Stimulated activated CD4-positive, alpha-beta T cell treated with anti-CD3 and anti-CD28 coated beads, Interleukin-2, amount 100 ng/mL, for 4 hours (primary cell): Measurements from ENCODE around the gene ZBTB46.
"Not testable (repeated sequence)": the region's sequence is repeated elsewhere in the genome, so short reads cannot be mapped to it uniquely, and the experiment has no call there.

Experiments
- DNase-seq: peaks from one replicate; pipeline ENCODE4 v3.0.0-alpha.2; 2020; ENCODE audit warnings: low read depth

Gene ZBTB46

DNA sequence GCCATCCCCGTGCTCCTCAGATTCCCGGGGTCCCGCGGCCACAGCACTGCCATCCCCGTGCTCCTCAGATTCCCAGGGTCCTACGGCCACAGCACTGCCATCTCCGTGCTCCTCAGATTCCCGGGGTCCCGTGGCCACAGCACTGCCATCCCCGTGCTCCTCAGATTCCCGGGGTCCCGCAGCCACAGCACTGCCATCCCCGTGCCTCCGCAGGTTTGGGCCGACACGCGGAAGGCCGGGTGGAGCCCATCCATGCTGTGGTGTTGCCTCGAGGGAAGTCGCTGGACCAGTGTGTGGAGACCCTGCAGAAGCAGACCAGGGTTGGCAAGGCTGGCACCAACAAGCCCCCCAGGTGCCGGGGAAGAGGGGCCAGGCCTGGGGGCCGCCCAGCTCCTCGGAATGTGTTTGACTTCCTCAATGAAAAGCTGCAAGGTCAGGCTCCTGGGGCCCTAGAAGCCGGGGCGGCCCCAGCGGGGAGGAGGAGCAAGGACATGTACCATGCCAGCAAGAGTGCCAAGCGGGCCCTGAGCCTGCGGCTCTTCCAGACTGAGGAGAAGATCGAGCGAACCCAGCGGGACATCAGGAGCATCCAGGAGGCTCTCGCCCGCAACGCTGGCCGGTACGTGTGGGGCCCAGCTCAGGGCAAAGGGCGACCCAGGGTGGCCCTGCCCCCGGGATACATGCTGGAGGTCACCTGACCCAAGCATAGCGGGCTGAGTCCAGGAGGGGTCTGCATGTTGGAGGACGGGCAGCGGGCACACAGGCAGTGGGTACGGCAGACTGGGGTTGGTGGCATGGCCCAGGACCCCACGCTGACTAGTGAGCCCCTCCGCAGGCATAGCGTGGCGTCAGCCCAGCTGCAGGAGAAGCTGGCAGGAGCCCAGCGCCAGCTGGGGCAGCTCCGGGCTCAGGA, 95.9 kb downstream of the ZBTB46 start:
- DNase-seq = no peak

DNA sequence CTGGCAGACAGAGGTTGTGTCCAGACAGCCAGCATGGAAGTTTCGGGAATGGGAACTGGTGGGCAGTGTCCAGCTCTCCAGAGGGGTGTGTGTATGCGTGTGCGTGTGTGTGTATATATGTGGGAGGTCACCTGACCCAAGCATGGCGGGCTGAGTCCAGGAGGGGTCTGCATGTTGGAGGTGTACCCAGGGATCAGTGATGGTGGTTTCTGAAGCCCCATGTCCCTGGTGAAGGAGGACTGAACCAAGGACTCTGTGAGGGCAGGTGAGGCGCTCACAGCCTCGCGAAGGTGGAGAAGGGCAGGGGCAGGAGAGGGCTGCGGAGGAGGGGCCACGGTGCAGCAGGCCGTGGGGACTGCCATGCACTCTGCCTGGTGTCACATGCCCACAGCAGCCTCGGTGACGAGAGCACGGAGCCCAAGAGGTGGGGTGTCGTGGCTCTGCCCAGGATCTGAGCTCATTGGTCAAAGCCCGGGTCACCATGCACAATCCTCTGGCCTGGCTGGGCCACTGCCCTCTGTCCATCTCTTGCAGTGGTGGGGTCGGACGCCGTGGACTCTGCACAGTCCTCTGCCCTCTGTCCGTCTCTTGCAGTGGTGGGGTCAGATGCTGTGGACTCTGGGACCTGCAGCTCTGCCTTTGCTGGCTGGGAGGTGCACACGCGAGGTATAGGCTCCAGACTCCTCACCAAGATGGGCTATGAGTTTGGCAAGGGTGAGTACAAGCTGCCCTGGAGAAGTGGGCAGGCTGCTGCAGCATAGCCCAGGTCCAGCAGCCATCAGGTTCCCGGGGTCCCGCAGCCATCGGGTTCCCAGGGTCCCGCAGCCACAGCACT, 96.7 kb downstream of the ZBTB46 start:
- DNase-seq = no peak

DNA sequence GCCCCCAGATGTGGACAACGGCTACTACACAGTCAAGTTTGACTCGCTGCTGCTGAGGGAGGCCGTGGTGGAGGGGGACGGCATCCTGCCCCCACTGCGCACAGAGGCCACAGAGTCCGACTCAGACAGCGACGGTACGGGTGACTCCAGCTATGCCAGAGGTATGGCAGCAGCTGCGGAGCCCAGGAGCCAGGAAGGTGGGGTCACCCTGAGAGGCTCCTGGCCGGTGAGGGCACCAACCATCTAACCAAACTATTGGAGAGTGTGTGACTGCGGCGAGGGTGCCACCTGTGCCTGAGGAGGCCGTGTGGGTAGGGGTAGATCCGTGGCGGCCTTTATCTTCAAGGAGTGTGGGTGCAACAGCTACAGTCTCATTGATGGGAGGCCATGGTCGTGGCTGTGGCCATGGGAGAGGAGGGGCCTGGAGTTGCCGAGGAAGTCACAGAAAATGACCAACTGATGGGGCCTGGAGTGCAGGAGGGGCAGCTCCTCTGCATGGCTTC, 97.4 kb downstream of the ZBTB46 start:
- DNase-seq = no peak

DNA sequence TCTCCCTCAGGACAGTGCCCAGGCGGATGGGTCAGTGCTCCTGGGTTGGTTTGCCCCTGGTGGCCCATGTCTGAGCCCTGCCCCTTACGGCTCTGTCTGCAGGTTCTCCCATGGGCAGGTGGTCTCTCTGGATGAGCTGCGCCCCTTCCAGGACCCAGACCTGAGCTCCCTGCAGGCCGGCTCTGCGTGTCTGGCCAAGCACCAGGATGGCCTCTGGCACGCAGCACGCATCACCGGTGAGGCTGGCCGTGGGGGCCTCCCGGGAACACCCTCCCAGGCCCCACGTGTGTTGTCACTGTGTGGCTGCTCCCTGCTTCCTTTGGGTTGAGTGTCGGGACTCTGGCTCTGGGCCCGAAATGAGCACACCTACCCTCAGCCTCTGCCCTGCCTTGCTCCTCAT, 97.9 kb downstream of the ZBTB46 start:
- DNase-seq = no peak

DNA sequence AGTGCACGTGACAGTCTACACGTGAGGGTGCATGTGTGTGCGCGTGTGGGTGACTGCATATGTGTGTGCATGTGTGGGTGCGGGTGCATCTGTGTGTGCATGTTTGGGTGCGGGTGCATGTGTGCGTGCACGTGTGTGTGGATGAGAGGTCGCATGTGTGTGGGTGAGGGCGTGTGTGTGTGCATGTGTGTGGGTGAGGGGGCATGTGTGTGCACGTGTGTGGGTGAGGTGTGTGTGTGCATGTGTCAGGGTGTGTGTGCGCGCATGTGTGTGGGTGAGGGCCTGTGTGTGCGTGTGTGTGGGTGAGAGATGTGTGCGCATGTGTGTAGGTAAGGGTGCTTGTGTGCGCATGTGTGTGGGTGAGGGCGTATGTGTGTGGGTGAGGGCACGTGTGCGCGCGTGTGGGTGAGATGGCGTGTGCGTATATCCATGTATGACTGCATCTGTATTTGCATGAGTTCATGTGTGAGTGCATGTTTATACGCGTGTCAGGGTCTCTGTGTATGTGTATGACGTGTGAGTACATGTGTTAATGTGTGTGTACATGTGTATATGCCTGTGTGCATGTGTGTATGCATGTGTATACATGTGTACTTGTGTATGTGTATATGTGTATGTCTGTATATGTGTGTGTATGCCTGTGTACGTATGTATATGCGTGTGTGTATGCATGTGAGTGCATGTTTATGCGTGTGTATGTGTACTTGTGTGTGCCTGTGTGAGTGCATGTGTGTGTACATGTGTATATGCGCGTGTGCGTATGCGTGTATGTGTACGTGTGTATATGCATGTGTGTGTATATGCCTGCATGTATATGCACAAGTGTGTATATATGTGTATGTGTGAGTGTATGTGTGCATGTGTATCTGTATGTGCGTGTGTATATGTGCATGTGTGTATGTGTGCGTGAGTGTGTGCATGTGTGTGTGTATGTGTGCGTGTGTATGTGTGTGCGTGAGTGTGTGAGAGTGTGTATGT, 98.7 kb downstream of the ZBTB46 start:
- DNase-seq = no peak

DNA sequence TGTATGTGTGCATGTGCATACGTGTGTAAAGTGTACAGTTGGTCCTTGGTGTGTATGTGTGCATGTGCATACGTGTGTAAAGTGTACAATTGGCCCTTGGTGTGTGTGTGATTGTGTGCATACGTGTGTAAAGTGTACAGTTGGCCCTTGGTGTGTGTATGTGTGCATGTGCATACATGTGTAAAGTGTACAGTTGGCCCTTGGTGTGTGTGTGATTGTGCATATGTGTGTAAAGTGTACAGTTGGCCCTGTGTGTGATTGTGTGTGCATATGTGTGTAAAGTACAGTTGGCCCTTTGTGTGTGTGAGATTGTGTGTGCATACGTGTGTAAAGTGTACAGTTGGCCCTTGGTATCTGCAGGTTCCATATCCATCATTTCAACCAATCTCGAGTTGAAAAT, 99.7 kb downstream of the ZBTB46 start:
- DNase-seq = no peak

DNA sequence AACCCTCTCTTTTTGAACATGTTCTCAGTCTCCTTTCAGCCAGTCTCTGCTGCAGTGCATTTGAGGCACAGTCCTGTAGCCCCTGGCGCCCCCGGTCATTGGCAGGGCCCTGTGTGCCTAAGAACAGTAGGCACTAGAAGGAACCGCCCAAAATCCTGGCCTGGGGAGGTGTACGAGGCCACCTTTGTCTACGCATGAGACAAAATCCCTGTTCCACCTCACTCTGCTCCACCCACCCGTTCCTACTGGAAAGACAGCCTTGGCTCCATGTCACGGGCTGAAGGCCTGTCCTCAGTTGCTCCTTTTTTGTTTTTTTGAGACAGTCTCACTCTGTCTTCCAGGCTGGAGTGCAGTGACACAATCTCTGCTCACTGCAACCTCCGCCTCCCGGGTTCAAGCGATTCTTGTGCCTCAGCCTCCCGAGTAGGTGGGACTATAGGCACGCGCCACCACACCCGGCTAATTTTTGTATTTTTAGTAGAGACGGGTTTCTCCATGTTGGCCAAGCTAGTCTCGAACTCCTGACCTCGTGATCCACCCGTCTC, 100.8 kb downstream of the ZBTB46 start:
- not testable (repeated sequence) for DNase-seq

DNA sequence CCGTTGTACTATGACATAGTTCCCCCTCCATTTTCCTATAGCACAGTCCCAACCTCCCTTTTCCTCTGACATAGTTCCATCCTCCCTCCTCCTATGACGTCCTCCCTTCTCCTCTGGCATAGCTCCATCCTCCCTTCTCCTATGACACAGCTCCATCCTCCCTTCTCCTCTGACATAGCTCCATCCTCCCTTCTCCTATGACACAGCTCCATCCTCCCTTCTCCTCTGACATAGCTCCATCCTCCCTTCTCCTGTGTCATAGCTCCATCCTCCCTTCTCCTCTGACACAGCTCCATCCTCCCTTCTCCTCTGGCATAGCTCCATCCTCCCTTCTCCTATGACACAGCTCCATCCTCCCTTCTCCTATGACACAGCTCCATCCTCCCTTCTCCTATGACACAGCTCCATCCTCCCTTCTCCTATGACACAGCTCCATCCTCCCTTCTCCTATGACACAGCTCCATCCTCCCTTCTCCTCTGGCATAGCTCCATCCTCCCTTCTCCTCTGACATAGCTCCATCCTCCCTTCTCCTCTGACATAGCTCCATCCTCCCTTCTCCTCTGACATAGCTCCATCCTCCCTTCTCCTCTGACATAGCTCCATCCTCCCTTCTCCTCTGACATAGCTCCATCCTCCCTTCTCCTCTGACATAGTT, 108.0 kb downstream of the ZBTB46 start:
- not testable (repeated sequence) for DNase-seq

DNA sequence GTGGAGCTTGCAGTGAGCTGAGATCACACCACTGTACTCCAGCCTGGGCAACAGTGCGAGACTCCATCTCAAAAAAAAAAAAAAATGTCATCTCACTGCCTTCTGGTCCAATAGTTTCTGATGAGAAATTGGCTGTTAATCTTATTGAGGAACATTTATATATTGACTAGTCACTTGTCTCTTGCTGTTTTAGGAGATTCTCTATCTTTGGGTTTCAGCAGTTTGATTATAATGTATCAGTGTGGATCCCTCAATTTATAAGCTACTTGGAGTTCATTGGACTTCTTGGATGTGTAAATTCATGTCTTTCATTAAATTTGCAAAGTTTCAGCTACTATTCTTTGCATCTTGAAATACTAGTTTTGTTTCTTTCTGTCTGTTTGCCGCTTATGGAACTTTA, 112.1 kb downstream of the ZBTB46 start:
- DNase-seq = no peak

DNA sequence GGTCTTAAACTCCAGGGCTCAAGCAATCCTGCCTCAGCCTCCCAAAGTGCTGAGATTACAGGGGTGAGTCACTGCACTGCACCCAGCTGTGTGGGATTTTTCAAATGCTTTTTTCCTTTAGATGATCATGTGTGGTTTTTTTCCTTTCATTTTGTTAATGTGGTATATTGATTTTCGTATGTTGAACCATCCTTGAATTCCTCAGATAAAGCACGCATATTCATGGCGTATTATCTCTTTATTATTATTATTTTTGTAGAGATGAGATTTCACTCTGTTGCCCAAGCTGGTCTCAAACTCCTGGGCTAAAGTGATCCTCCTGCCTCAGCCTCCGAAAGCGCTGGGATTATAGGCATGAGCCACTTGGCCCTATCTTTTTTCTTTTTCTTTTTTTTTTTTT, 116.2 kb downstream of the ZBTB46 start:
- no peak for DNase-seq

DNA sequence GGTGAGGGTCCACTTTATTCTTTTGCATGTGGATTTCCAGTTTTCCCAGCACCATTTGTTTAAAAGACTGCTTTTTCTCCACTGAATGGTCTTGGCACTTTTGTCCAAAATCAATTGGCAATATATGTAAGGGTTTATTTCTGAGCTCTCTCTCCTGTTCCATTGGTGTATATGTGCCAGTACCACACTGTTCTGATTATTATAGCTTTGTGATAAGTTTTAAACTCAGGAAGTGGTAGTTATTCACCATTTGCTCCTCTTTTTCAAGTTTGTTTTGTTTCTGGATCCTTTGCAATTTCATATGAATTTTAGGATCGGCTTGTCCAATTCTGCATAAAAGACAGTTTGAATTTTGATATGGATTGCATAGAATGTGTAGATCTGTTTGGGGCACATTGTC, 118.9 kb downstream of the ZBTB46 start:
- no peak for DNase-seq

DNA sequence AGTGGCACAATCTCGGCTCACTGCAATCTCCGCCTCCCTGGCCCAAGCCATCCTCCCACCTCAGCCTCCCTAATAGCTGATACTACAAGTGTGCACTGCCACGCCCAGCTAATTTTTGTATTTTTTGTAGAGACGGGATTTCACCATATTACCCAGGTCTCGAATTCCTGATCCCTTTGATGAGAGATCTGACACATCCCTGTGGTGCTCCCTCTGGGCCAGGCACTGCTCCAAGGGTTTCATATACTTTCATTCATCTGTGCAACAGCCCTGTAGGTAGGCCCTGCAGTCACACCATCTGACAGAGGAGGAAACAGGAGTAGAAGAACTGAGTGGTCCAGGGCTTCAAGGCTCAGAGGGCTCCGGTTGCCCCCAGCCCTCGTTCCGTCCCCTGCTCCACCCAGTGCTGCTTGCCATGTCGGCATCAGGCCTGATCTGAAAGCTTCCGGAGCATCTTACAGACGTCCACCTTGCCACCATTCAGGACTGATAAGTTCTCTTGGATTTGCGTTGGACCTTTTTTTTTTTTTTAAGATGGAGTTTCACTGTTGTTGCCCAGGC, 119.9 kb downstream of the ZBTB46 start:
- DNase-seq = no peak

DNA sequence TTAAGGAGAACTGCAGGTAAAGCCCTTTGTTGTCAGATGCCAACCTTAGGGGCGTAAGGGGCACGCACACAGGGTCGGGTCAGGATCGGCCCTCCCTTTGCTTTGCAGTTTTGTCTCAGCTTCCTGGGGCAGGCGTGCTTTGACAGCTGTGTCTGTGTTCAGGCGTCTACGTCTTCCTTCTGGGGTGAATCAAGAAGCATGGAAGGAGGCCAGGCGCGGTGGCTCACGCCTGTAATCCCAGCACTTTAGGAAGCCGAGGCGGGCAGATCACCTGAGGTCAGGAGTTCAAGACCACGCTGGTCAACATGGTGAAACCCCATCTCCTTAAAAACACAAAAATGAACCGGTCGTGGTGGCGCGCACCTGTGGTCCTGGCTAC, 121.9 kb downstream of the ZBTB46 start:
- no peak for DNase-seq

DNA sequence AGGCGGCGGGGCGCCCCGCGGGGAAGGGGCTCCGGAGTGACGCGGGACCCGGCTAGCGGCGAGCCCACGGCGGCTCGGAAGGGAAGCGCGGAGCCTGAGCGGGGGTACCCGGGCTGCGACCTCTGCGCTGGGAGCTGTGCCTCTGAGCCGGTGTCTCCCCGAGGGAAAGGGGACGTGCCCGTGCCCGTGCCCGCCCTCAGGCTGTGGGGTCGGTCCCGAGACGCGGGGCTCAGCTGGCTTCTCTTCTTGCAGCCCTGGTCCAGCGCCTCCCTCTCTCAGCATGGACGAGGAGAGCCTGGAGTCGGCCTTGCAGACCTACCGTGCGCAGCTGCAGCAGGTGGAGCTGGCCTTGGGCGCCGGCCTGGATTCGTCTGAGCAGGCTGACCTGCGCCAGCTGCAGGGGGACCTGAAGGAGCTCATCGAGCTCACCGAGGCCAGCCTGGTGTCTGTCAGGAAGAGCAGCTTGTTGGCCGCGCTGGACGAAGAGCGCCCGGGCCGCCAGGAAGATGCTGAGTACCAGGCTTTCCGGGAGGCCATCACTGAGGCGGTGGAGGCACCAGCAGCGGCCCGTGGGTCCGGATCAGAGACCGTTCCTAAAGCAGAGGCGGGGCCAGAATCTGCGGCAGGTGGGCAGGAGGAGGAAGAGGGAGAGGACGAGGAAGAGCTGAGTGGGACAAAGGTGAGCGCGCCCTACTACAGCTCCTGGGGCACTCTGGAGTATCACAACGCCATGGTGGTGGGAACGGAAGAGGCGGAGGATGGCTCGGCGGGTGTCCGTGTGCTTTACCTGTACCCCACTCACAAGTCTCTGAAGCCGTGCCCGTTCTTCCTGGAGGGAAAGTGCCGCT, 122.5 kb downstream of the ZBTB46 start:
- no peak for DNase-seq

DNA sequence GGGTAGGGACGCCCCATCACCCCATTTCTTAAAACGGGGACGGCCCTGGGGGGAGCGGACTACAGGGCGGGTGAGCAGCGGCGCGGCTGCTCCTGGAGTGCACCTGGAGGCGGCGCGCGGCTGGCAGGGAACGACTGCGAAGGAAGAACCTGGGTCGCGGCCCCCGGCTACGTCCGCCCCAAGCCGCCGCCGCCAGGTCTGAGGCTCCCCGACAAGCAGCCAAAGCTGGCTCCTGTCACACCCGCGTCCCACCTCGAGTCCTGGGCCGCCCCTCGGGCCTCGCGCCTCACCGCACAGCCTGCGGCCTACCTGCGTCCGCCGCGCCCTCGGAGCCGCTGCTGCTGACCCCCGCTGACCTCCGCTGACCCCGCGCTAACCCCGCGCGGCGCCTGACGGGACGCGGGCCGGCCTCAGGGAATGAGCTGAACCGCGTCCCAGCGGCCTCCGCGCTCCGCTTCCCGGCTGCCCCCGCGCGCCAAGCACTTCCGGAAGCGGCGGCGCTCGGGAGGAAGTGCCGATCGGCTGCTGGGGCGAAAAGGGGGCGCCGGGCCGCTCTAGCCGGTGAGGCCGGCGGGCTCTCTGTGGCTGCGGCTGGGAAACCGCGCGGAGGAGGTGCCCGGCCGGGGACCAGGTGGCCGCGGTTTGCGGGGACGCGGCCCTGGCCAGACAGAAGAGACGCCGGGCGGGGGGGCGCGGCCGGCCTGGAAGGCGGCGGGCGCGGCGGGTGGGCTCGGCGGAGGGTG, 123.3 kb downstream of the ZBTB46 start, which contains the start of the genes ARFRP1 and ZGPAT:
TSS of gene ARFRP1 (minus strand) at position 419 of the 743 bp plus-strand sequence. CDS start 885 bp downstream, outside the sequence.
TSS of gene ZGPAT (plus strand) at position 482 of the 743 bp plus-strand sequence. CDS start 542 bp downstream, outside the sequence.
- peak; percentile 82 for DNase-seq

DNA sequence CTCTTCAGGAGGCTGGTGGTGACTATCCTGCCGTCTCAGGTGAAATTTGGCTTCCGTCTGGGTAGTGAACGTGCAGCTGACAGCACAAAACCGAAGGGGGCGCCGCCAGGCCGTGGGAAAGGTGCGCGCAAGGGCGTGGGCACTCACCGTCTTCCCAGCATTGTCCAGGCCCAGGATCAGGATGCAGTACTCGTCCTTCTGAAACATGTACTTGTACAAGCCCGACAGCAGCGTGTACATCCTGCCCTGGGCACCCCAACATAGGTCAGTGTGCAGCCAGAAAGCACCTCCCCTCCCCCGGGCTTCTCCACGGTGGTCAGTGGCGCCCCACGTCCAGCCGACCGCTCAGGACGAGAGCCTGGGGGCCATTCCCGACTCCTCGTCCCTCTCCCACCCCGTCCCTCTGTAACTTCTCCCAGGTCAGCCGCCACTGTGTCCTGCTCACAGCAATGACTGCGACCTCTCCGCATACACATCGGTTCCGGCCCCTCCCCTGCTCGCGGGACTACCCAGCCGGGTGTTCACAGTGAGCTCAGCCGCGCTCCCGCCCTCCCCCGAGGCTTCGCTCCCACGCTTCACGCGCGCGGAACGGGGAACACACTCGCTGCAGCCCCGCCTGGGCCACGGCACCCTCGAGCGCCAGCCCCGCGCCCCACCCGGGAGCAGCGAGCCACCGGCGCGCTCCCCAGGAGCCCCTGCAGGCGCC, 124.1 kb downstream of the ZBTB46 start:
- peak; percentile 67 for DNase-seq

DNA sequence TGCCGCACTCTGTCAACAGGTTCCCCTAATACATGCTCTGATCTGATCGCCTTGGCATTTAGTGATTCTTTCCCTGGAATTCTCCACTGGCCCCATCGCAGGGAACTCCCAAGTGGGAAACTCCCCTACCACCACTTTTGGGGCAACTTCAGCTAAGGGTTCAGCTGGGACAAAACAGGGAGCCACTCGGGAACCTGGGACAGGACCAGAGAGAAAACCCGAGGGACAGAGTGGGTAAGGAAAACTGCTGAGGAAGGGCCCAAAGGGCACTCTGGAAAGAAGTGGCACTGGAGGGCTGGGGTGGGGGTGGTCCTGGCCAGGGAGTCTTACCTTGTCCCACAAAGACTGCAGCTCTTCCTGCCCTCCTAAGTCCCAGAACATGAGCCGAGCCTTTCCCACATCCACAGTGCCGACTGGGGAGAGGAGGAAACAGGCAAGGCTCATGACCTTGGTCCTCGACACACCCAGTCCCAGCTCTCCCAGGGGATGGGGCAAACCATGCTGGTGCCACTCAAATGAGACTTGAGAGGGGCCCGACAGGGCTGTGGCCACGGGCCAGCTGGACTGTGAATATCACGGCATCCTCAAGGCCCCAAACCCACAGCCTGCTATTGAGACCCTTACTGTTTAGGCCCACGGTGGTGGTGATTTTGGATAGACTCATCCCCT, 124.9 kb downstream of the ZBTB46 start:
- DNase-seq = no peak
